Mesendoderm (in vitro differentiated cells): Measurements from ENCODE around the gene NOBOX.
"Not testable (repeated sequence)": the region's sequence is repeated elsewhere in the genome, so short reads cannot be mapped to it uniquely, and the experiment has no call there.

ENCODE experiments used
- DNase-seq: peaks from one replicate; pipeline ENCODE4 v3.0.0; 2013
- H2AK5ac ChIP-seq: 2 replicates; pipeline ENCODE4 v1.6.1; 2013; ENCODE audit warnings: low read length, inconsistent platforms
- H2BK120ac ChIP-seq: 2 replicates; pipeline ENCODE4 v1.6.1; 2013; ENCODE audit warnings: low read depth, mild to moderate bottlenecking, low read length, moderate library complexity, mixed read lengths
- H2BK15ac ChIP-seq: replicated peaks from 2 replicates; pipeline ENCODE4 v1.6.1; 2013; ENCODE audit warnings: low read depth, mild to moderate bottlenecking, moderate library complexity
- H2BK5ac ChIP-seq: 2 replicates; pipeline ENCODE4 v1.6.1; 2013; ENCODE audit warnings: low read length, inconsistent platforms
- H3K18ac ChIP-seq: 2 replicates; pipeline ENCODE4 v1.6.1; 2013; ENCODE audit warnings: mild to moderate bottlenecking, low read length, mixed read lengths
- H3K23ac ChIP-seq: one replicate; pipeline ENCODE4 v1.6.1; 2013; ENCODE audit warnings: low read length
- H3K27ac ChIP-seq: 2 replicates; pipeline ENCODE4 v1.5.1; 2013; ENCODE audit warnings: low read depth, mild to moderate bottlenecking, inconsistent platforms, low read length, moderate library complexity
- H3K27me3 ChIP-seq: 2 replicates; pipeline ENCODE4 v1.6.1; 2013; ENCODE audit warnings: low read length, control low read depth, mild to moderate bottlenecking, inconsistent platforms; ENCODE audit not compliant: insufficient read depth, poor library complexity
- H3K36me3 ChIP-seq: 2 replicates; pipeline ENCODE4 v1.6.1; 2013; ENCODE audit warnings: low read length, inconsistent platforms; ENCODE audit not compliant: control insufficient read depth, insufficient read depth
- H3K4ac ChIP-seq: one replicate; pipeline ENCODE4 v1.6.1; 2013; ENCODE audit warnings: low read depth, mild to moderate bottlenecking, low read length, moderate library complexity
- H3K4me1 ChIP-seq: 2 replicates; pipeline ENCODE4 v1.6.1; 2013; ENCODE audit warnings: low read depth, low read length, inconsistent platforms; ENCODE audit not compliant: control insufficient read depth
- H3K4me2 ChIP-seq: 2 replicates; pipeline ENCODE4 v1.6.1; 2013; ENCODE audit warnings: low read length
- H3K4me3 ChIP-seq: 2 replicates; pipeline ENCODE4 v1.5.1; 2013; ENCODE audit warnings: mild to moderate bottlenecking, low read length
- H3K56ac ChIP-seq: one replicate; pipeline ENCODE4 v1.6.1; 2013; ENCODE audit warnings: low read length
- H3K79me1 ChIP-seq: 2 replicates; pipeline ENCODE4 v1.6.1; 2013; ENCODE audit warnings: low read length, inconsistent platforms
- H3K79me2 ChIP-seq: 2 replicates; pipeline ENCODE4 v1.6.1; 2013; ENCODE audit warnings: mild to moderate bottlenecking, low read length; ENCODE audit not compliant: control insufficient read depth, insufficient read depth
- H3K9ac ChIP-seq: 2 replicates; pipeline ENCODE4 v1.6.1; 2013; ENCODE audit warnings: low read length, inconsistent platforms
- H4K5ac ChIP-seq: one replicate; pipeline ENCODE4 v1.6.1; 2013; ENCODE audit warnings: low read length
- H4K8ac ChIP-seq: one replicate; pipeline ENCODE4 v1.6.1; 2013; ENCODE audit warnings: low read depth, mild to moderate bottlenecking, control low read depth, low read length, moderate library complexity
- WGBS: extraction: QIAGEN DNeasy Blood & Tissue Kit; methylation state at CpG from one replicate; pipeline ENCODE4 v1.1.7; 2013; ENCODE audit warnings: low lambda C conversion rate, missing lambda C conversion rate; ENCODE audit not compliant: insufficient coverage; ENCODE audit errors: extremely low coverage; 5-methylcytosine and 5-hydroxymethylcytosine counted together

Gene NOBOX

GRCh38 chr7:144437370-144438191 is 34.1 kb upstream of the NOBOX start:
- WGBS = no CpG with 5 or more reads among the region's 4 CpGs
- Histone ChIP-seq H3K79me1 (no peaks in the 10 kb centered on the region), H2BK5ac (no peak overlapping the region), H2BK15ac (no peak overlapping the region), H3K27ac (no peak overlapping the region), H3K4me1 (no peaks in the 10 kb centered on the region), H4K5ac (no peak overlapping the region), H3K23ac (no peak overlapping the region), H2AK5ac (no peak overlapping the region), H3K4ac (no peak overlapping the region), H4K8ac (no peak overlapping the region), H3K56ac (no peak overlapping the region), H3K9ac (no peak overlapping the region), H2BK120ac (no peak overlapping the region), H3K79me2 (no peaks in the 10 kb centered on the region), H3K4me3 (no peak overlapping the region), H3K4me2 (no peak overlapping the region), H3K27me3 (no peaks in the 10 kb centered on the region), H3K36me3 (no peaks in the 10 kb centered on the region), H3K18ac (no peak overlapping the region)
- DNase-seq = peak; percentile 70

GRCh38 chr7:144436500-144436899 is 33.0 kb upstream of the NOBOX start:
- Histone ChIP-seq H2BK5ac (no peak overlapping the region), H3K23ac (no peak overlapping the region), H3K4me2 (no peak overlapping the region), H3K9ac (no peak overlapping the region), H3K4me3 (no peak overlapping the region), H3K18ac (no peak overlapping the region), H3K56ac (no peak overlapping the region), H2BK15ac (no peak overlapping the region), H3K4me1 (no peaks in the 10 kb centered on the region), H2AK5ac (no peak overlapping the region), H3K36me3 (no peaks in the 10 kb centered on the region), H4K5ac (no peak overlapping the region), H3K4ac (no peak overlapping the region), H4K8ac (no peak overlapping the region), H2BK120ac (no peak overlapping the region), H3K79me2 (no peaks in the 10 kb centered on the region), H3K27ac (no peak overlapping the region), H3K27me3 (no peaks in the 10 kb centered on the region), H3K79me1 (no peaks in the 10 kb centered on the region)
- no CpG with 5 or more reads among the region's 9 CpGs for WGBS
- DNase-seq = no peak

- Histone ChIP-seq H4K5ac (no peak overlapping the region), H3K79me1 (no peaks in the 10 kb centered on the region), H3K56ac (no peak overlapping the region), H3K4me1 (no peaks in the 10 kb centered on the region), H2BK5ac (no peak overlapping the region), H2AK5ac (no peak overlapping the region), H4K8ac (no peak overlapping the region), H3K27me3 (no peaks in the 10 kb centered on the region), H3K4me2 (no peak overlapping the region), H2BK120ac (no peak overlapping the region), H3K23ac (no peak overlapping the region), H3K18ac (no peak overlapping the region), H3K36me3 (no peaks in the 10 kb centered on the region), H3K4me3 (no peak overlapping the region), H3K79me2 (no peaks in the 10 kb centered on the region), H2BK15ac (no peak overlapping the region), H3K9ac (no peak overlapping the region), H3K27ac (no peak overlapping the region), H3K4ac (no peak overlapping the region)
- DNase-seq = no peak
- WGBS = no CpG with 5 or more reads among the region's 2 CpGs
These were observed 24.9 kb upstream of the NOBOX start for GRCh38 chr7:144428431-144428830.

- not testable (repeated sequence) for H3K56ac ChIP-seq, H3K23ac ChIP-seq, H3K79me2 ChIP-seq
These were observed 24.0 kb upstream of the NOBOX start for GRCh38 chr7:144427539-144427938.

GRCh38 chr7:144418931-144419330 is 15.4 kb upstream of the NOBOX start:
- not testable (repeated sequence) for H2BK120ac ChIP-seq, H4K8ac ChIP-seq, H3K4me2 ChIP-seq, H3K27me3 ChIP-seq, H3K56ac ChIP-seq, H3K27ac ChIP-seq, H2BK15ac ChIP-seq, H2AK5ac ChIP-seq, DNase-seq, H2BK5ac ChIP-seq, H3K23ac ChIP-seq, H3K4me1 ChIP-seq, H3K18ac ChIP-seq, H3K79me2 ChIP-seq, H3K36me3 ChIP-seq, H3K9ac ChIP-seq, H3K4me3 ChIP-seq, H4K5ac ChIP-seq, H3K79me1 ChIP-seq, H3K4ac ChIP-seq
- WGBS = no CpG with 5 or more reads among the region's 4 CpGs

More at GRCh38 chr7:144427539-144427938, 24.0 kb upstream of the NOBOX start:
- H3K18ac ChIP-seq, H3K4me3 ChIP-seq, H2BK120ac ChIP-seq, H4K5ac ChIP-seq, H2BK15ac ChIP-seq, H3K4me1 ChIP-seq, H3K4me2 ChIP-seq, H3K27ac ChIP-seq, H4K8ac ChIP-seq, H2AK5ac ChIP-seq, H3K9ac ChIP-seq, H3K79me1 ChIP-seq, H3K4ac ChIP-seq, H3K36me3 ChIP-seq, H2BK5ac ChIP-seq, H3K27me3 ChIP-seq: not testable (repeated sequence)
- WGBS = no CpG with 5 or more reads among the region's 2 CpGs
- peak; percentile 11 for DNase-seq

GRCh38 chr7:144416341-144416740 is 12.8 kb upstream of the NOBOX start:
- no peak for DNase-seq
- no peak overlapping the region for H3K4me2 ChIP-seq
- H3K4me3 ChIP-seq = no peak overlapping the region
- H3K9ac ChIP-seq = no peak overlapping the region
- H3K56ac ChIP-seq = no peak overlapping the region
- no peaks in the 10 kb centered on the region for H3K27me3 ChIP-seq
- H2BK120ac ChIP-seq = no peak overlapping the region
- no peak overlapping the region for H3K18ac ChIP-seq
- H3K36me3 ChIP-seq = no peaks in the 10 kb centered on the region
- H3K4me1 ChIP-seq = no peaks in the 10 kb centered on the region
- no peaks in the 10 kb centered on the region for H3K79me1 ChIP-seq
- no peak overlapping the region for H4K8ac ChIP-seq
- no peak overlapping the region for H3K23ac ChIP-seq
- no peak overlapping the region for H3K27ac ChIP-seq
- H3K4ac ChIP-seq = no peak overlapping the region
- H2BK15ac ChIP-seq = no peak overlapping the region
- no peak overlapping the region for H4K5ac ChIP-seq
- H2BK5ac ChIP-seq = no peak overlapping the region
- no peaks in the 10 kb centered on the region for H3K79me2 ChIP-seq
- H2AK5ac ChIP-seq = no peak overlapping the region
